Uterus (tissue), 4 donors: ENCODE results near the gene RBBP8NL. TPM values are rescaled to one million over a fixed set of nuclear protein-coding genes. Genes with fewer than 3 reads are reported as not detected.

ENCODE experiments used
- DNase-seq, 2 donors: peaks; one replicate each; pipeline ENCODE4 v3.0.0-alpha.2; 2019 to 2020
- H3K27ac ChIP-seq, 2 donors: fragments of 200-600 bp; sonication (generic); 1 replicate in 1 of 2; 2 replicates in 1 of 2; pipeline ENCODE4 v1.5.1; 2016 to 2018
- H3K27me3 ChIP-seq, 2 donors: fragments of 200-600 bp; sonication (generic); one replicate each; pipeline ENCODE4 v1.5.1; 2018 to 2019; ENCODE audit warnings: control low read depth in 1 of 2
- H3K36me3 ChIP-seq, 2 donors: fragments of 200-600 bp; sonication (generic); one replicate each; pipeline ENCODE4 v1.5.1; 2019; ENCODE audit warnings: control low read depth in 1 of 2
- H3K4me1 ChIP-seq, 2 donors: fragments of 200-600 bp; sonication (generic); one replicate each; pipeline ENCODE4 v1.5.1; 2018 to 2019; ENCODE audit warnings: control low read depth in 1 of 2
- H3K4me3 ChIP-seq, 2 donors: fragments of 200-600 bp; sonication (generic); 1 replicate in 1 of 2; 2 replicates in 1 of 2; pipeline ENCODE4 v1.5.1; 2018 to 2019; ENCODE audit warnings: mild to moderate bottlenecking in 1 of 2
- H3K9me3 ChIP-seq, 2 donors: fragments of 200-600 bp; sonication (generic); one replicate each; pipeline ENCODE4 v1.5.1; 2019; ENCODE audit warnings: control low read depth in 1 of 2
- POLR2A ChIP-seq, 2 donors: fragments of 450-650 bp; IDR thresholded peaks; one replicate each; pipeline ENCODE4 v1.6.1; 2016; ENCODE audit warnings: antibody characterized with exemption in 2 of 2, mild to moderate bottlenecking in 1 of 2, moderate library complexity in 1 of 2
- intact Hi-C: fragments of 100-400 bp; cut with DNase I; formaldehyde crosslinking; loops from one replicate; pipeline ENCODE4 v1.15.1; 2023; ENCODE audit warnings: low total_unique reads
- total RNA-seq, 4 donors: library from RNA; depleted of rRNA in 3 of 4; stranded (reverse); fragments of >200 nt in 3 of 4; gene quantifications; one replicate each; pipeline versions ENCODE4 v1.1.0 to v1.2.4, GENCODE V29; 2014 to 2023
- TF ChIP-seq, protein P1 (sequence below), 4 experiments: fragments of 200-600 bp in 2 of 4; fragments of 450-650 bp in 2 of 4; sonication (generic) in 2 of 4; IDR thresholded peaks; one replicate each; pipeline ENCODE4 v1.5.1; 2016 to 2019; ENCODE audit warnings: antibody characterized with exemption in 4 of 4, mild to moderate bottlenecking in 2 of 4, moderate library complexity in 1 of 4
- donor health status: DM: yes; HTN: yes; CAD: no.

The RBBP8NL gene
- total RNA-seq, 4 donors from 2014 or later: 0.35 TPM; not detected in 3

DNA sequence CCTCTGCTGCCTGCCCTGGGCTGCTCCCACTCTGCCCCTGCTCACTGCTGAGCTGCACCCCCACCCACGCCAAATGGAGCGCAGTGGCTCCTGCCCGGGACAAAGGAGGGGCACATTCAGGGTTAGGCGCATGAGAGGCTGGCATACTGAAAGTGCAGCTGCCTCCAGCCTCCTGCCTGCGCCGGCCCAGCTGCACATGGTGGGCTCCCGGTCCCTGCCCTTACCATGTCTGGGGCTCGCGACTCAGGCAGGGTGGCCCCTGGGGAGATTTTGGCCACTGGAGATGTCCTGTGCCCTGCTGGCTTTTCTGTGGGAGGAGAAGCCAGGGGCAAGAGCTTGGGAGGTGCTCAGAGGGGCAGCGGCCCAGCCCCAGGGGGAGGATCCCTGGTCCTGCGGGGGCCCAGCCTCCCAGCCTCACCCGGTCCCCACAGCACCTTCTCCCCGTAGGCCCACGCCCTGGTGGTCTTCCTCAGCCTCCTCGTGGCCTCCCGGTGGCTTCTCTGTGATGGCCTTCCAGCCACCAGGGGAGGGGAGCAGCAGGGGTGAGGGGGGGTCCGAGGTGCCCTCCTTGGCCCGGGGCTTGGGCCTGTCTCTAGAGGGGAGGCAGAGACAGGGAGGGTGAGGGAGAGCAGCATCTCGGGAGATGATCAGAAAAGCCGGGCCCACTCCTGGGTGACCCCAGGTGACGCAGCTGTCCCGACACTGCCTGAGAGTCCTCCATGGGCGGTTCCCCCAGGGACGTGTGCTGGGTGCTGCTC lies 11.8 kb downstream of the RBBP8NL start:
- no peaks in the 10 kb centered on the region for H3K27me3 ChIP-seq
- no peaks in the 10 kb centered on the region for H3K36me3 ChIP-seq
- intact Hi-C loops: loop anchor here (10.0 kb wide), 1 partner anchor 401 kb away; no protein-coding TSS in a partner anchor
- no peak for TF ChIP-seq POLR2A (IDR thresholded peaks at IDR 0.05)
- TF ChIP-seq, protein P1, sequence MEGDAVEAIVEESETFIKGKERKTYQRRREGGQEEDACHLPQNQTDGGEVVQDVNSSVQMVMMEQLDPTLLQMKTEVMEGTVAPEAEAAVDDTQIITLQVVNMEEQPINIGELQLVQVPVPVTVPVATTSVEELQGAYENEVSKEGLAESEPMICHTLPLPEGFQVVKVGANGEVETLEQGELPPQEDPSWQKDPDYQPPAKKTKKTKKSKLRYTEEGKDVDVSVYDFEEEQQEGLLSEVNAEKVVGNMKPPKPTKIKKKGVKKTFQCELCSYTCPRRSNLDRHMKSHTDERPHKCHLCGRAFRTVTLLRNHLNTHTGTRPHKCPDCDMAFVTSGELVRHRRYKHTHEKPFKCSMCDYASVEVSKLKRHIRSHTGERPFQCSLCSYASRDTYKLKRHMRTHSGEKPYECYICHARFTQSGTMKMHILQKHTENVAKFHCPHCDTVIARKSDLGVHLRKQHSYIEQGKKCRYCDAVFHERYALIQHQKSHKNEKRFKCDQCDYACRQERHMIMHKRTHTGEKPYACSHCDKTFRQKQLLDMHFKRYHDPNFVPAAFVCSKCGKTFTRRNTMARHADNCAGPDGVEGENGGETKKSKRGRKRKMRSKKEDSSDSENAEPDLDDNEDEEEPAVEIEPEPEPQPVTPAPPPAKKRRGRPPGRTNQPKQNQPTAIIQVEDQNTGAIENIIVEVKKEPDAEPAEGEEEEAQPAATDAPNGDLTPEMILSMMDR (IDR thresholded peaks at IDR 0.05): no peak
- H3K9me3 ChIP-seq: no peaks in the 10 kb centered on the region
- no peak overlapping the region for H3K27ac ChIP-seq
- H3K4me3 ChIP-seq: no peak overlapping the region
- H3K4me1 ChIP-seq: peaks cover 0 to under 1% of the 10 kb centered on the region in 2 donors
- DNase-seq: no peak

DNA sequence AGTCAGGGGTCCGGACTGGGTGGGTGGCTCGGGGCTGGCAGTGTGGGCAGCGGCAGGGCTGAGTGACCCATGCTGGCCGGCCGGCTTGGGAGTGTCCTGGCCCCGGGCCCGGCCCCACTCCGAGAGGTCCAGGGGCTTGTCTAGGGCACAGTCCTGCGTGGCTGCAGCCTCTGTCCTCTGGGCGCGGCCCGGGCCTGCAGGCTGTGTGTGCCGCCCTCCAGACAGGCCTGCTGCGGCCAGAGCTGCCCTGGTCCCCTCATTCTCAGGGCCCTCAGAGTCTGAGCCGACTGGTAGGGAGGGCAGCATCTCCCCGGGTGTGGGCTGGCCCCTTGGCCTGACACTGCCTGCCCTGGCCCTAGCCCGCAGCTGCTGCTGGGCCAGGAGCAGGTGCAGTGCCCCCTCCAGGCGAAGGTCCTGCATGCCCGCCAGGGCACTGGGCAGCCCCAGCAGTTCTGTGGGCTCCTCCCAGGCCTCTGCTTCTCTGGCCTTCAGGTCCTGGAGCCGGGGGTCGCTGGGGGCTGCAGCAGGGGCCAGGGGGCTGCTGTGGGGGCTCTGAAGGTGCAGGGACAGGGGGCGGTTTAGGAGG lies 13.3 kb downstream of the RBBP8NL start:
- intact Hi-C loops: loop anchor here (10.0 kb wide), 1 partner anchor 399 kb away; no protein-coding TSS in a partner anchor
- no peaks in the 10 kb centered on the region for H3K9me3 ChIP-seq
- TF ChIP-seq, protein P1 (IDR thresholded peaks at IDR 0.05): no peak
- no peak for TF ChIP-seq POLR2A (IDR thresholded peaks at IDR 0.05)

DNA sequence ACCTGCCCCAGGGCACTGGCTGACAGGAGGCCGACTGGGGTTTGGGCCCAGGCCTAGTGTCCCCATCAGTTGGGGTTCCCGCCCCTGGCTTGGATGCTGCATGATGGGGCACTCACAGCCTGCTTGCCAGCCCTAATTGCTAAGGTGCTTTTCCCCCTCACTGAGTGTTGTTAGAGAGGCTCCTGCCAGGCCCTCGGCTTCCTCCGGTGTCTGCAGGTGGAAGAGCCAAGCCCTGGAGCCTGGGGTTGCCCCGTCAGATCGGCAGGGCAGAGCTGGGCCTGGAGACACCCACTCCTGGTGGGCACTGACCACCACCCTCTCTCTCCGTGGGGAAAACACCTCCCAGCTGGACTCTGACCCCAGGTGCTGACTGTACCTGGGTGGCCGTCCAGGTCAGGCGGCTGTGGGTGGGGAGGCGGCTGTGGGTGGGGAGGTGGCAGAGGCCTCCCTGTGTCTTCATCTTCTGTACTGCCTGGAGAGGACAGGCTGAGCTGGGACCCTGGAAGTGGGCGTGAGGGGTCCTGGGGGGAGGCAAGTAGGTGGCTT lies 14.2 kb downstream of the RBBP8NL start:
- Histone ChIP-seq H3K4me3 (no peak overlapping the region), H3K36me3 (no peaks in the 10 kb centered on the region), H3K27ac (no peak overlapping the region), H3K4me1 (peaks cover 0 to 11% of the 10 kb centered on the region in 2 donors), H3K27me3 (no peaks in the 10 kb centered on the region), H3K9me3 (no peaks in the 10 kb centered on the region)
- intact Hi-C loops: loop anchor here (10.0 kb wide), 1 partner anchor 398 kb away; no protein-coding TSS in a partner anchor
- TF ChIP-seq POLR2A (IDR thresholded peaks at IDR 0.05): no peak
- TF ChIP-seq, protein P1 (IDR thresholded peaks at IDR 0.05): no peak
- no peak for DNase-seq

More for the DNA sequence above, 13.3 kb downstream of the RBBP8NL start:
- Histone ChIP-seq H3K27ac (no peak overlapping the region), H3K27me3 (no peaks in the 10 kb centered on the region), H3K36me3 (no peaks in the 10 kb centered on the region), H3K4me1 (peaks cover 0 to 11% of the 10 kb centered on the region in 2 donors), H3K4me3 (no peak overlapping the region)
- DNase-seq: no peak

DNA sequence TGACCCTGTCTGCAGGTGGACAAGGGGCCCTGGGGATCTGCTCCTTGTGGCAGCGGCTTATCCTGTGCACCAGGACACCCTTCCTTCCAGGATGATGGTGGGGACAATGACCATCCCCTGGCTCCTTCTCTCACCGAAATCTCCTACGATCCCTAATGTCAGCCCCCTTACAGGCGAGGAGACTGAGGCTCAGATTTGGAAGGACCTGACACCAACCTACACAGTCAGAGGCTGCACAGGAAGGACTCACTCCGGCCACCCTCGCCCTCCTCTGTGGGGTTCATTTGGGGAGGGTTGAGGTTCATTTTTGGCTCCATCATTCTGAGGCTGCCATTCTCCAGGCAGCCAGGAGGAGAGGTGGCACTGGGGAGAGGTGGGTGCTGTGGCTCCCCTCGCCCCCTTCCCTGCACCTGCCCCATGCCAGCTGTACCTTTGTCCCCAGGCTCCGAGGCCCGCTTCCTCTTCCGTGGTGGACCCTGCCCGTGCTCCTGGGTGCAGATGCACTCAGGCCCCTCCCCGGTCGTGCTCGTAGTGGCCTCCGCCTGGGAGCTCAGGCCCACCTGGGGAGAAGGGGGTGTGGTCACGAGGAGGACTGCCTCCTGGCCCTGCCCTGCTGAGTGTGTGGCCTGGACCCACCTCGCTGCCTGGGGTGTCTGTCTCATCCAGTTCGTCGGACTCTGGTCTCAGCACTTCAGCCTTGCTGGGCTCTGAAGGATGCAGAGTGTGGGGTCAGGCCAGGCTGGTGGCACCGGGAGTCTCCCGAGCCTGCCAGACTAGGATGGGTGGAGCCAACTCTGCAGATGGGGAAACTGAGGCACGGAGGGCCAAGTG lies 14.9 kb downstream of the RBBP8NL start:
- peaks cover 0 to 14% of the 10 kb centered on the region in 2 donors for H3K4me1 ChIP-seq
- no peaks in the 10 kb centered on the region for H3K36me3 ChIP-seq
- H3K4me3 ChIP-seq: no peak overlapping the region
- no peaks in the 10 kb centered on the region for H3K27me3 ChIP-seq
- TF ChIP-seq, protein P1 (IDR thresholded peaks at IDR 0.05): no peak
- no peak for TF ChIP-seq POLR2A (IDR thresholded peaks at IDR 0.05)
- intact Hi-C loops: loop anchor here (10.0 kb wide), 1 partner anchor 398 kb away; no protein-coding TSS in a partner anchor
- H3K9me3 ChIP-seq: no peaks in the 10 kb centered on the region
- DNase-seq: no peak
- H3K27ac ChIP-seq: no peak overlapping the region
